SU-DHL-6 (cell line): ENCODE data around the gene FOXE1.

Experiments used
- EZH2phosphoT487 ChIP-seq: fragments of 200-600 bp; sonication (generic), shearing (Covaris generic); conservative IDR thresholded peaks from 2 replicates; pipeline ENCODE4 v1.6.1; 2018; ENCODE audit warnings: mild to moderate bottlenecking, antibody characterized with exemption, low read length, moderate library complexity, mixed read lengths
- TF ChIP-seq, protein P1 (sequence below): fragments of 200-600 bp; sonication (generic); IDR thresholded peaks from one replicate; pipeline ENCODE4 v1.5.1; 2017; ENCODE audit warnings: antibody characterized with exemption, mild to moderate bottlenecking, low read length, moderate library complexity; ENCODE audit not compliant: insufficient read depth, poor library complexity, severe bottlenecking

DNA sequence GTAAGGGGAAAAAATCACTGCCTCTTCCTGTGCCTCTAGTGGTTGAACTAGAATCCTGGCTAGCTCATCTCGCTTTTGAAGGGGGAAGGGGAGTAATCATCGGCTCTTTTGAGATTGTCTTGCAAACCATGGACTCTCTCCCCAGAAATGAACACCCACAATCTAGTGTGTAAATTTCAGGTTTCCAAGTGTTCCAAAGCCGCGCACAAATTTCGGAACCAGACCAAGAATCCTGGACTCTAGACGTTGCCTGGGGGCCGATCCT is 4.9 kb upstream of the FOXE1 start:
- TF ChIP-seq, protein P1, sequence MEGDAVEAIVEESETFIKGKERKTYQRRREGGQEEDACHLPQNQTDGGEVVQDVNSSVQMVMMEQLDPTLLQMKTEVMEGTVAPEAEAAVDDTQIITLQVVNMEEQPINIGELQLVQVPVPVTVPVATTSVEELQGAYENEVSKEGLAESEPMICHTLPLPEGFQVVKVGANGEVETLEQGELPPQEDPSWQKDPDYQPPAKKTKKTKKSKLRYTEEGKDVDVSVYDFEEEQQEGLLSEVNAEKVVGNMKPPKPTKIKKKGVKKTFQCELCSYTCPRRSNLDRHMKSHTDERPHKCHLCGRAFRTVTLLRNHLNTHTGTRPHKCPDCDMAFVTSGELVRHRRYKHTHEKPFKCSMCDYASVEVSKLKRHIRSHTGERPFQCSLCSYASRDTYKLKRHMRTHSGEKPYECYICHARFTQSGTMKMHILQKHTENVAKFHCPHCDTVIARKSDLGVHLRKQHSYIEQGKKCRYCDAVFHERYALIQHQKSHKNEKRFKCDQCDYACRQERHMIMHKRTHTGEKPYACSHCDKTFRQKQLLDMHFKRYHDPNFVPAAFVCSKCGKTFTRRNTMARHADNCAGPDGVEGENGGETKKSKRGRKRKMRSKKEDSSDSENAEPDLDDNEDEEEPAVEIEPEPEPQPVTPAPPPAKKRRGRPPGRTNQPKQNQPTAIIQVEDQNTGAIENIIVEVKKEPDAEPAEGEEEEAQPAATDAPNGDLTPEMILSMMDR = no peak
- TF ChIP-seq EZH2phosphoT487 = no peak
